ENCODE results near the gene SPRY2. TPM values are rescaled to one million over a fixed set of nuclear protein-coding genes. Genes with fewer than 3 reads are reported as not detected.

The SPRY2 gene
- total and polyA plus RNA-seq, 2 experiments from 2014 or later = 48.2 to 69.4 TPM

DNA sequence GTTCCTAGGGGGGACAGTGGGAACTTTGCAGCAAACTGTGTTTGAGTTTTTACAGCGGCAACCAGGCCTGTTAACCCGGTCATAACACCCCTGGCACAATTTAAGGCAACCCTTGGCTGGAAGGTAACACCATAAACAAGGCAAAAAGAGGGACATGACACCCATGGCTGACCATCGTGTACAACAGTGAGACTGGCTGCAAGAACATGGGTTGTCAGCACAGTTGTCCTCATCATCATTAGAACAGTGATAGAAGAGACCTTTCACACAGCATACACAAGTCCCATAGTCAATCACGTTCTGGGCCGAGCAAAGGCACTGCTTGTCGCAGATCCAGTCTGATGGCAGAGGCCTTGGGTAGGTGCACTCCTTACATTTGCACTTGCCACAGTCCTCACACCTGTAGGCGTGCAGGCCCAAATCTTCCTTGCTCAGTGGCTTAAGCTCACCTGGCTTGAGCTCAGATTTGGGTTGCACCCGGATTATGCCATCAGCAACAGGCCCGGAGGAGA is 4.1 kb downstream of the SPRY2 start:
- H4K20me1 ChIP-seq (ENCODE audit: insufficient read depth, poor library complexity, severe bottlenecking) = peaks cover 58% of the 10 kb centered on the region
- H3K4me3 ChIP-seq = peak overlapping the region; percentile 11
- H3K9me3 ChIP-seq (ENCODE audit: low read depth) = no peaks in the 10 kb centered on the region
- H2AFZ ChIP-seq = no peak overlapping the region
- 52% methylated on average over 9 of the region's 9 CpGs for WGBS (ENCODE audit: low lambda C conversion rate, missing lambda C conversion rate)
- H3K27ac ChIP-seq = peak overlapping the region; percentile 97
- no peaks in the 10 kb centered on the region for H3K27me3 ChIP-seq
- H3K4me2 ChIP-seq = peak overlapping the region; percentile 80
- H3K4me1 ChIP-seq (ENCODE audit: insufficient read depth) = peaks cover 16% of the 10 kb centered on the region
- no peaks in the 10 kb centered on the region for H3K9me2 ChIP-seq (replicated peaks; ENCODE audit: insufficient read depth)
- no peak for DNase-seq (ENCODE audit: low spot score)
- no peaks in the 10 kb centered on the region for H3K36me3 ChIP-seq (replicated peaks; ENCODE audit: insufficient read depth, low read depth)
- H3K79me2 ChIP-seq = peaks cover 89% of the 10 kb centered on the region
- TF ChIP-seq, protein P1, sequence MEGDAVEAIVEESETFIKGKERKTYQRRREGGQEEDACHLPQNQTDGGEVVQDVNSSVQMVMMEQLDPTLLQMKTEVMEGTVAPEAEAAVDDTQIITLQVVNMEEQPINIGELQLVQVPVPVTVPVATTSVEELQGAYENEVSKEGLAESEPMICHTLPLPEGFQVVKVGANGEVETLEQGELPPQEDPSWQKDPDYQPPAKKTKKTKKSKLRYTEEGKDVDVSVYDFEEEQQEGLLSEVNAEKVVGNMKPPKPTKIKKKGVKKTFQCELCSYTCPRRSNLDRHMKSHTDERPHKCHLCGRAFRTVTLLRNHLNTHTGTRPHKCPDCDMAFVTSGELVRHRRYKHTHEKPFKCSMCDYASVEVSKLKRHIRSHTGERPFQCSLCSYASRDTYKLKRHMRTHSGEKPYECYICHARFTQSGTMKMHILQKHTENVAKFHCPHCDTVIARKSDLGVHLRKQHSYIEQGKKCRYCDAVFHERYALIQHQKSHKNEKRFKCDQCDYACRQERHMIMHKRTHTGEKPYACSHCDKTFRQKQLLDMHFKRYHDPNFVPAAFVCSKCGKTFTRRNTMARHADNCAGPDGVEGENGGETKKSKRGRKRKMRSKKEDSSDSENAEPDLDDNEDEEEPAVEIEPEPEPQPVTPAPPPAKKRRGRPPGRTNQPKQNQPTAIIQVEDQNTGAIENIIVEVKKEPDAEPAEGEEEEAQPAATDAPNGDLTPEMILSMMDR (IDR thresholded peaks at IDR 0.05; ENCODE audit: poor library complexity) = no peak
- TF ChIP-seq EZH2 (IDR thresholded peaks at IDR 0.05; ENCODE audit: borderline replicate concordance) (no peak), EZH2phosphoT487 (IDR thresholded peaks at IDR 0.05; ENCODE audit: low read depth, severe bottlenecking, unreplicated experiment) (no peak)

DNA sequence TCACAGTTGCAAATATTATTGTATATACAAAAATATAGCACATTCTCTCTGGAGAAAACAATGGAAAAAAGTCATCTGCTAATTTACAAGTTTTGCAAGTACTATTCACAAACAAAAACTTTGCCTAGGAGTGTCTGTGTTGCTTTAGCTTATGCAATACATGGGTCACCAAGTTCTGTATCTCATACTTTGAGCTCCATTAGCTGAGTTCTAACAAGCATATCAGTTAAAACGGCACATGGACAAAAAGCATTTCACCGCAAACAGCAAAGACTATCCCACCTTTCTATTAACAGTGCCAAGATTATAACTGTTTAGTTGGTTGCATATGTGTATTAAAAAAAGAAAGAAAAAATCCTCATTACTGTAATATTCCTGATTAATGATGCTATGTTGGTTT is 4.6 kb downstream of the SPRY2 start:
- peak overlapping the region; percentile 11 for H3K4me3 ChIP-seq
- H3K27me3 ChIP-seq = no peaks in the 10 kb centered on the region
- peaks cover 16% of the 10 kb centered on the region for H3K4me1 ChIP-seq (ENCODE audit: insufficient read depth)
- no peaks in the 10 kb centered on the region for H3K9me3 ChIP-seq (ENCODE audit: low read depth)
- peak overlapping the region; percentile 25 for H3K27ac ChIP-seq
- 38% methylated on average over 2 of the region's 2 CpGs for WGBS (ENCODE audit: low lambda C conversion rate, missing lambda C conversion rate)
- no peak for DNase-seq (ENCODE audit: low spot score)
- H3K36me3 ChIP-seq (replicated peaks; ENCODE audit: insufficient read depth, low read depth) = no peaks in the 10 kb centered on the region
- H2AFZ ChIP-seq = no peak overlapping the region
- peaks cover 58% of the 10 kb centered on the region for H4K20me1 ChIP-seq (ENCODE audit: insufficient read depth, poor library complexity, severe bottlenecking)
- peak overlapping the region; percentile 80 for H3K4me2 ChIP-seq
- H3K9me2 ChIP-seq (replicated peaks; ENCODE audit: insufficient read depth) = no peaks in the 10 kb centered on the region
- H3K79me2 ChIP-seq = peaks cover 93% of the 10 kb centered on the region
- TF ChIP-seq EZH2phosphoT487 (IDR thresholded peaks at IDR 0.05; ENCODE audit: low read depth, severe bottlenecking, unreplicated experiment) (no peak), EZH2 (IDR thresholded peaks at IDR 0.05; ENCODE audit: borderline replicate concordance) (no peak)
- TF ChIP-seq, protein P1 (IDR thresholded peaks at IDR 0.05; ENCODE audit: poor library complexity) = no peak

DNA sequence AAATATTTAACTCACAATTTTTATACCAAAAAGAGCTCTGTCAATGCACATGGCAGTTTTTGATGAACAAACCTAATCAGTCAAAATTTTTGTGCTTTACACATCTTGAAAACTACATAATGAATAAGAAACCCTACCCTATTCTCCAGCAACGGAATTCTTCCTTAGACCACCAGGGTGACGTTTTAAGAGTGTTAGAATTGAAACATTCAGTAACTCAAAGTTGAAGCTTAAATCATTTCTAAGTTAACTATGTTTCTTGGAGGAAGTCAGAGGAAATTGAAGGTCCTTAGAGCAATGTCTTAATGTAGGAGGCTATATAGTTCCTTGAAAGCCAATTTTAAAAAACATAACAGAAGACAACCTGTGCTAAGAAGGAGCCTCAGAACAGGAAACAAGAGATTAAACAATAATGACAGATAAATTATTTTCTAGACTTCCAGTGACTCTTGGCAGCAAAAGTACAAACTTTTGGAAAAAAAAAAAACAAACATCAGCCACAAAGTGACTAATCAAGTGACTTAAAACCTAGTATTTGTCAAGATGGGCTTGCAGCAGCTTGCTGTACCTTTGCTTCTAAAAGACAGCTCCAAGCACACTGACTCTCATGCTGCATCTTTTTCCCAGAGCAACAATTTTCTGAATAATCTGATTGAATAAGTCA is 6.2 kb downstream of the SPRY2 start:
- H3K4me1 ChIP-seq (ENCODE audit: insufficient read depth) = peaks cover 16% of the 10 kb centered on the region
- no peaks in the 10 kb centered on the region for H3K27me3 ChIP-seq
- peaks cover 52% of the 10 kb centered on the region for H4K20me1 ChIP-seq (ENCODE audit: insufficient read depth, poor library complexity, severe bottlenecking)
- H3K79me2 ChIP-seq = peaks cover 93% of the 10 kb centered on the region
- WGBS (ENCODE audit: low lambda C conversion rate, missing lambda C conversion rate) = 86% methylated on average over 2 of the region's 2 CpGs
- no peak for DNase-seq (ENCODE audit: low spot score)
- H3K27ac ChIP-seq = no peak overlapping the region
- H3K9me2 ChIP-seq (replicated peaks; ENCODE audit: insufficient read depth) = no peaks in the 10 kb centered on the region
- TF ChIP-seq EZH2phosphoT487 (IDR thresholded peaks at IDR 0.05; ENCODE audit: low read depth, severe bottlenecking, unreplicated experiment) = no peak
- H3K36me3 ChIP-seq (replicated peaks; ENCODE audit: insufficient read depth, low read depth) = no peaks in the 10 kb centered on the region
- H3K9me3 ChIP-seq (ENCODE audit: low read depth) = no peaks in the 10 kb centered on the region
- H3K4me2 ChIP-seq = peak overlapping the region; percentile 80
- no peak overlapping the region for H3K4me3 ChIP-seq
- no peak overlapping the region for H2AFZ ChIP-seq

DNA sequence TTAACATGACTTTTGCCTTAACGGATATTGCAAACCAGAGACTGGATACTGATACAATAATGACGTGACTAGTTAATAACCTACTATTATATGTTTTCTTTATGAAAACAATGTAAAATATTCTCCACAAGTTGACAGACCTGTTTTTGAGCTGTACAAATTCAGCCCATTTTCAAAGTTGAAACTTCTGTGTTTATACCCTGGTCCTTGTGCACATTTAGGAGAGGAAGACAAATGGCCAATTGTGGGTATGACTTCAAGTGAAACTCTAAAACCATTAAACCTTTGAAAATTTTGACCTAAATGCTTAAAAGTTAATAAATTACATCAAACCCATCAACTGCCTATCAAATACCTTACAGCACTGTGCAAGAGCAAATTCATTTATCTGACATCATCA is 8.9 kb downstream of the SPRY2 start:
- H3K9me3 ChIP-seq (ENCODE audit: low read depth) = no peaks in the 10 kb centered on the region
- peaks cover 16% of the 10 kb centered on the region for H3K4me1 ChIP-seq (ENCODE audit: insufficient read depth)
- TF ChIP-seq EZH2 (IDR thresholded peaks at IDR 0.05; ENCODE audit: borderline replicate concordance) (no peak), EZH2phosphoT487 (IDR thresholded peaks at IDR 0.05; ENCODE audit: low read depth, severe bottlenecking, unreplicated experiment) (no peak)
- TF ChIP-seq, protein P1 (IDR thresholded peaks at IDR 0.05; ENCODE audit: poor library complexity) = no peak
- H3K79me2 ChIP-seq = peaks cover 74% of the 10 kb centered on the region
- 93% methylated on average over 2 of the region's 2 CpGs for WGBS (ENCODE audit: low lambda C conversion rate, missing lambda C conversion rate)
- no peaks in the 10 kb centered on the region for H3K27me3 ChIP-seq
- H3K4me3 ChIP-seq = no peak overlapping the region
- H3K36me3 ChIP-seq (replicated peaks; ENCODE audit: insufficient read depth, low read depth) = no peaks in the 10 kb centered on the region
- no peak overlapping the region for H2AFZ ChIP-seq
- DNase-seq (ENCODE audit: low spot score) = no peak
- H3K9me2 ChIP-seq (replicated peaks; ENCODE audit: insufficient read depth) = no peaks in the 10 kb centered on the region
- H3K27ac ChIP-seq = no peak overlapping the region
- no peak overlapping the region for H3K4me2 ChIP-seq
- H4K20me1 ChIP-seq (ENCODE audit: insufficient read depth, poor library complexity, severe bottlenecking) = peaks cover 25% of the 10 kb centered on the region
